ENCODE measurements around the gene GALC.

- TF ChIP-seq CTCF (conservative IDR thresholded peaks at IDR 0.05; ENCODE audit: low read length) (no peak), EZH2phosphoT487 (IDR thresholded peaks at IDR 0.05; ENCODE audit: borderline replicate concordance) (no peak)
Observed at GRCh38 chr14:87916103-87916885, 76.7 kb downstream of the GALC start.
